KMS-11 (cell line): Measurements from ENCODE around the gene TGFB2.

ENCODE experiments used
- H2AFZ ChIP-seq: fragments of 200-600 bp; sonication (generic); 2 replicates; pipeline ENCODE4 v1.6.1; 2016; ENCODE audit warnings: antibody characterized with exemption, mixed run types, low read depth
- H3K27ac ChIP-seq: fragments of 200-600 bp; sonication (generic); 2 replicates; pipeline ENCODE4 v1.6.1; 2016; ENCODE audit warnings: mild to moderate bottlenecking, mixed run types
- H3K27me3 ChIP-seq: fragments of 200-600 bp; sonication (generic); 2 replicates; pipeline ENCODE4 v1.6.1; 2017; ENCODE audit warnings: mild to moderate bottlenecking, low read depth, mixed run types, moderate library complexity; ENCODE audit not compliant: insufficient read depth
- H3K36me3 ChIP-seq: fragments of 200-600 bp; sonication (generic); 2 replicates; pipeline ENCODE4 v1.6.1; 2017; ENCODE audit warnings: mild to moderate bottlenecking, mixed run types; ENCODE audit not compliant: insufficient read depth
- H3K4me1 ChIP-seq: fragments of 200-600 bp; sonication (generic); 2 replicates; pipeline ENCODE4 v1.6.1; 2016; ENCODE audit warnings: mild to moderate bottlenecking, low read depth, mixed run types; ENCODE audit not compliant: poor library complexity, severe bottlenecking
- H3K4me2 ChIP-seq: fragments of 200-600 bp; sonication (generic); 2 replicates; pipeline ENCODE4 v1.7.0; 2016; ENCODE audit warnings: mild to moderate bottlenecking, mixed run types
- H3K4me3 ChIP-seq: fragments of 200-600 bp; sonication (generic); IDR thresholded peaks from 2 replicates; pipeline ENCODE4 v1.6.1; 2017; ENCODE audit warnings: low read depth, low read length, mixed read lengths; ENCODE audit not compliant: insufficient read depth
- H3K79me2 ChIP-seq: fragments of 200-600 bp; sonication (generic); 2 replicates; pipeline ENCODE4 v1.6.1; 2016; ENCODE audit warnings: low read depth, mixed run types; ENCODE audit not compliant: insufficient read depth
- H3K9ac ChIP-seq: fragments of 200-600 bp; sonication (generic); 2 replicates; pipeline ENCODE4 v1.6.1; 2016; ENCODE audit warnings: mild to moderate bottlenecking, mixed run types
- H4K20me1 ChIP-seq: fragments of 200-600 bp; sonication (generic); 2 replicates; pipeline ENCODE4 v1.6.1; 2016; ENCODE audit warnings: mild to moderate bottlenecking, mixed run types; ENCODE audit not compliant: insufficient read depth
- CTCF ChIP-seq: fragments of 200-600 bp; sonication (generic); conservative IDR thresholded peaks from 2 replicates; pipeline ENCODE4 v1.6.1; 2017; ENCODE audit warnings: low read depth, mild to moderate bottlenecking, antibody characterized with exemption, low read length, moderate library complexity, mixed read lengths

TGFB2 gene

GRCh38 chr1:218436997-218437396, 91.9 kb downstream of the TGFB2 start:
- no peaks in the 10 kb centered on the region for H4K20me1 ChIP-seq
- no peak overlapping the region for H3K4me2 ChIP-seq
- H3K27me3 ChIP-seq, result no peaks in the 10 kb centered on the region
- no peak overlapping the region for H3K4me3 ChIP-seq
- H3K4me1 ChIP-seq, result no peaks in the 10 kb centered on the region
- H3K9ac ChIP-seq, result no peak overlapping the region
- no peak overlapping the region for H2AFZ ChIP-seq
- H3K27ac ChIP-seq, result no peak overlapping the region
- TF ChIP-seq CTCF, result no peak
- no peaks in the 10 kb centered on the region for H3K79me2 ChIP-seq
- H3K36me3 ChIP-seq, result no peaks in the 10 kb centered on the region

- no peaks in the 10 kb centered on the region for H3K79me2 ChIP-seq
- no peak for TF ChIP-seq CTCF
- no peak overlapping the region for H3K27ac ChIP-seq
- H3K9ac ChIP-seq, result no peak overlapping the region
- H4K20me1 ChIP-seq, result no peaks in the 10 kb centered on the region
- no peaks in the 10 kb centered on the region for H3K27me3 ChIP-seq
- H3K4me1 ChIP-seq, result peaks cover 12% of the 10 kb centered on the region
- no peak overlapping the region for H2AFZ ChIP-seq
- H3K4me3 ChIP-seq, result no peak overlapping the region
- no peak overlapping the region for H3K4me2 ChIP-seq
- H3K36me3 ChIP-seq, result no peaks in the 10 kb centered on the region
Observed at GRCh38 chr1:218439541-218440295, 94.6 kb downstream of the TGFB2 start.

GRCh38 chr1:218443255-218443654, 98.1 kb downstream of the TGFB2 start:
- Histone ChIP-seq H3K79me2 (no peaks in the 10 kb centered on the region), H3K27ac (no peak overlapping the region), H3K9ac (no peak overlapping the region), H3K4me1 (peaks cover 18% of the 10 kb centered on the region), H3K27me3 (no peaks in the 10 kb centered on the region), H2AFZ (no peak overlapping the region), H4K20me1 (no peaks in the 10 kb centered on the region), H3K4me2 (no peak overlapping the region), H3K36me3 (no peaks in the 10 kb centered on the region), H3K4me3 (no peak overlapping the region)
- TF ChIP-seq CTCF, result no peak

GRCh38 chr1:218444173-218444572, 99.0 kb downstream of the TGFB2 start:
- H3K9ac ChIP-seq, result no peak overlapping the region
- no peaks in the 10 kb centered on the region for H3K27me3 ChIP-seq
- H3K36me3 ChIP-seq, result no peaks in the 10 kb centered on the region
- peak overlapping the region; percentile 41; the same call in 1 of the 2 replicates for H2AFZ ChIP-seq
- H3K4me2 ChIP-seq, result peak overlapping the region; percentile 31; the same call in 1 of the 2 replicates
- no peak overlapping the region for H3K27ac ChIP-seq
- no peaks in the 10 kb centered on the region for H3K79me2 ChIP-seq
- H4K20me1 ChIP-seq, result no peaks in the 10 kb centered on the region
- no peak overlapping the region for H3K4me3 ChIP-seq
- H3K4me1 ChIP-seq, result peaks cover 18% of the 10 kb centered on the region
- TF ChIP-seq CTCF, result no peak
